Fibroblast of skin of left biceps (primary cell): Measurements from ENCODE around the gene ZNF462.
A peak's percentile ranks its signal among the peaks of the same experiment; 100 is the strongest.

ENCODE experiments used
- DNase-seq, 2 experiments: peaks; one replicate each; pipeline ENCODE4 v3.0.0-alpha.2; 2013; ENCODE audit warnings: low read depth in 2 of 2

The ZNF462 gene

DNA sequence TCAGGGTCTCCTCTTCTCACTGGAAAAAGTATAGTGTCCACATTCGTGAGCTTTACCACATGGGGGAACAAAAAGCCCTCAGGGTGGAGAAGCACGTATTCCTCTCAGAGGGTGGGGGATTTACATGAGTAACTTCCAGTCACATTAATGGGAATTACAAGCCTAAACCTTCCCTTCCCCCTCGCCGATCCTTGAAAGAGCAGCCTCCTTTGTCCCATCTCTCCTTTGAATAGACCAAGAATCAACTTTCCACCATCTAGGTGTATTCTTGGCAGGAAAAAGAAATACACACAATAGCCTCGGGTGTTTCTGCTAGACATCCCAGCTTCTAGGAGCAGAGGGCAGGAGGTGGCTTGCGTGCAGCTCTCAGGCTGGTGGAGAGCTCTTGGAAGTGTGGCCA, 144.4 kb downstream of the ZNF462 start:
- DNase-seq, result no peak

DNA sequence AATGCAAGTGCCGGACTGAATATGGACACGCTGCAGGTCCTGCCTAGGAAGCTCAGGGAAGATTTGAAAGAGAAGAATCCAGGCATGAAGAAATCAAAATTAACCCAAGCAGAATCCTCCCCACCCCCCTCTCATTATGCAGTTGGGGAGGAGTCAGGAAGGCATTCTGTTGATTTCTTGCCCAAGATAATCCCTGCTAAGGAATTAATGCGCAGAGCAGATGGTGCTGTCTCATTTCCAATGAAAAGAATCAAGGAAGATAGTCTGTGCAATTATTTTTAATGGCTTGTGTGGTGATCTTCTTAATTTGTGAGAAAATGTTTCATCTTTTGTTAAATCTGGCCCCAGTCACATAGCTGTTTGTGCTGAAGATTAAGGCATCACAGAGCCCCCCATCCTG, 145.0 kb downstream of the ZNF462 start:
- no peak for DNase-seq

DNA sequence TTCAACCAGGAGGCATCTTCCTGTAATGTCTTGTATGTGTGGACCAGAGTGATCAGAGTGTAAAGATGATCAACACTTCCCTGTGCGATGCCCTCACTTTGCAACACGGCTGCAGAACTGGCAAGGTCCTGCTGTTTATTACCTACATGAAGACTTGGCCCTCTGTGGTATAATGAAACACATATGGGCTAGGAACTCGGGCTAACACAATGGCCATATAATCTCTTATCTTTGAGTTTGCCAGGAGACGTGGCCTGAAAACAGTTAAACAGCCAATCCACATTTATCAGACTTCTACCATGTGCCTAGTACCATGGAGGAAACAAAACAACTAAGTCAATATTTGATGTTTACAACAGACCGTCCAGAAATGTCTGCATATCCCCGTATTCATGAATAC, 145.5 kb downstream of the ZNF462 start:
- DNase-seq, result no peak

DNA sequence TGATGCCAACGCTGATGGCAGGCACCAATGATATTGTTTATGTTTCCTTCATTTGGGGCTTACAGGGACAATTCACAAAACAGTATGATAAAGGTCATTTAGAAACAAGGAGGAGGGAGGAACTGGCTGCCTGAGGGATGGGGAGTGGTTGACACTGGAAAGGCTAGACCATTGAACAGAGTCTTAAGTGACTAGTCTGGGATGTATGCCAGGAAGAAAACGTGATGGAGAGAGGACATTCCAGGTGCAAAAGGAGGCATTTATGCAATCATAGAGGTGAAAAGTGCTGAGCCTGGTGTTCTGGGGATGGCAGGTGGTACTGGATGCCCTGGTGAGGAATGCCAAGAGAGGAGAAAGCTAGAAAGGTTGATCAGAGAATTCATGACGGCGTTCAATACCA, 153.4 kb downstream of the ZNF462 start:
- DNase-seq, result no peak

DNA sequence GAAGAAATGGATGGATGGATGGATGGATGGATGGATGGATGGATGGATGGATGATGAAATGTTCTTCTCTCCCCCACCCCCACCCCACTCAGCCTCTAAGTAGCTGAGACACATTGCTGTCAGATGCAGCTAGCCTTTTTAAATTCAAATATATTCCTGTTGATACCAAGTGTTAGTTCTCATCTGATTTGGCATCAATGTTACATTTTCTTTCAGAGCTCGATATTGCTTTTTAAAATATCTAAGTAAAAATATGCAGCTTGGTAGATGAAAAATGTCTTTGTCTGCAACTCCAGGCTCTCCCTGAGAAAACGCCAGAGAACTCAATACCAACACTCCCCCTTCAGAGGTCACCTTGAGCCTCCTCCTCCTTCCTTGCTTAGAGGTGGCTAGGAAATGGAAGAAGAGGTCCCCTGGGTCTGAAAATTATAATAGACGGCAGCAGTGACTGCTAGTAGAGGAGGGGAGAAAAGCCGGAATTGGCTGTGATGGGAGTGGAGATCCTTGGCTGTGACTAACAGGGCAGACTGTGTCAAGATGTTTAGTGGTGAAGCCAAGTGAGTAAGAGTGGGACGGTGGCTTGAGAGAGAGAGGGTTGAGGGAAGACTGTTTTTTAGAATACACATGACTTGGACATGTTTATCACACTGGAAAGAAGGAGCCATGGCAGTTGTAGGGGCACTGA, 156.0 kb downstream of the ZNF462 start:
- DNase-seq, result peak; percentile 28 to 34

DNA sequence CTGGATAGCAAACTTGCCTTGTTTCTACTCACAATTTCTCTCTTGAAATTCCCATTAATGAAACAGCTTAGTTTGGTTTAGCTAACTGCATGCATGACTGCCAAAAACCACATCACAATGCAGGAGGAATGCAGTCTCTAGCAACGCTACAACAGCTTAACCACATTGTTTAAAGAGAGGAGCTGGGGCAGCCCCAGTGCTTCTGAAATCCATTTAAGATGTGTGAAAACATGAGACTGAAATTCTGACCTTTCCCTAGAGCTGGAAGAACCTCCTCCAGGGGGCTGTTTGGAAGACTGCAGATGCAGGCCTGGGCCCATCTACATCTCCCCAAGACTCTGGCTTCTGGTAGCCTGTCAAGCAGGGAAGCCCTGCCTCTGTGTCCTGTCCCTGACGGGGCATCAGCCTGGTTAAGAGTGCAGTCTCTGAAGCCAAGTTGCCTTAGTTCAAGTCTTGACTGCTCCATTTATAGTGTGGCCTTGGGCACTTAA, 157.1 kb downstream of the ZNF462 start:
- peak; percentile 90 to 91 for DNase-seq

DNA sequence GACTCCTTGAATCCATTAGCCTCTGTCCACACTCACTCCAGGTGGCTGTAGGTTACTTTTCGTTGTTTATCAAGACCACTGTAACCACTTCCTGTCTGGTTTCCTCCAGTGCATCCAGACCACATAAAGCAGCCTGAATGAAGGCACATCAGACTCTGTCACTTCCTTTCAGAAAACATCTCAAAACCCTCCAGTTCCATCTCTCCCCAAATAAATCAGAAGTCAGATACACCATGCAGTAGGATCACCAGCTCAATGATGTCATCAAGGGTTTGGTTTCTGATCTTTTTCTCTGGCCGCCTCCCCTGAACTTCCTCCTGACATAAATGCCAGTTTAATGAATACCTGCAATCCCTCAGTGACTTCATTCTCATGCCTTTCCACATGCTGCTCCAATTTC, 161.2 kb downstream of the ZNF462 start:
- no peak for DNase-seq

DNA sequence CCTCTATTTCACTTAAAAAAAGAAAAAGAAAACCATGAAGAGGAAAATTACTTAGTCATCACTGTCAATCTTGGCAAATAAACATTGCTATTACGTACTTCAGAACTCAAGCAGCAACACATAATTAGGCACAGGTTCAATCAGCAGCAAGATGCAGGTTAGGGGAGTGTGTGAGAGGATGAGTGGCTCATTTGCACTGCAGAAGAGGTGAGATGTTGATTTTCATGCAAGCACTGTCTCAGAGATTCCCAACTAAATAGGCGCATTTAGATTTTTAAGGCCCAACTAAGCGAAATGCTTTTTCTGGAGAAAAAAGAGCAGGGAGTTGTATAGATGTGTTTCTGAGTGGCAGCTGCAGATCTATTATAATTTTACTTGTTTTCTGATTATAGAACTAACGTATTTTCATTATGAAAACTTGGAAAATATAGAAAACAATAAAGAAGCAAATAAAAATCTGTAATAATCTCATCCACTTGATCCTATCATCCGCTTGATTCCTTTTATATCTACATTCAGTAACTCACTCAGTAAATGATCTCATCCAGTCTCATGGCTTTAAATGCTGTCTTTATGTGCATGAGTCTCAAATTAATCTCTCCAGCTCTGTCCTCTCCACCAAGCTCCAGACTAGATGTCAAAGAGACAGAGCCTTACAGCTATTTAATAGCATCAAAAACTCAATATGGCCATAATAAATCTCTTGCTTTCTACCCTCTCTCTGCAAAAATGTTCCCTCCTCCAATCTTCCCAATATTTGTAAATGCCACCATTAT, 162.5 kb downstream of the ZNF462 start:
- DNase-seq, result no peak

DNA sequence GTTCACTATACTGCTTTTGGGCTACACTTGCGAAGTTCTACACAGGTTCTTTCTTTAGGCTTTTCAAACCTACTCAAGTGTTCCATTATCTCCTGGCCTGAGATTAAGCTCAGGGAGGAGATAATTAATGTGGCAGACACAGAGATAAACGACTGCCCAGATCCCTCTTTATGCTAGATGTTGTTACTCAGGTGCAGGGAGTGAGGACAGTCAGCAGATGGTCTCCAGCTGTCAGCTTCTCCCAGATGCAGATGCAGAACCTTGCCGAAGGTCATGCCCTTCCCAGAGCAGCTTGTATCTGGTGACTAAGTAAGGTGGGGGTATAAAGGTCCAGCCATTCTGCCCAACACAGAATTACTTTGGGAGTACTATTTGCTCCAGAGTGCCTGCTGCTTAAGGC, 166.2 kb downstream of the ZNF462 start:
- no peak for DNase-seq

DNA sequence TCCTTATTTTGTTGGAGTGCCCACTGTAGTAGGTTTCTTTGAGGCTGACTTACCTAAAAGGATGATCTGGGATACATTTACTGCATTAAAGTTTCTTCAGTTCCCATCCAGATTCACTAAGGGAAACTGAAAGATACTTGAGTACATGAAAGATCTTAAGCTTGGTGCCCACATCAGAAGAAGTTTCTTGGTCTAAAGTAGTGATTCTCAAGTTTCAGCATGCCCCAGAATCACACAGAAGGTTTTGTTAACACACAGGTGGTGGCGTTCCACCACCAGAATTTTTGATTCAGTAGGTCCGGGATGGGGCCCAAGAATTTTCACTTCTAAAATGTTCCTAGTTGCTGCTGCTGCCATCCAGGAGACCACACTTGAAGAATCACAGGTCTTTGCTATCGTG, 171.0 kb downstream of the ZNF462 start:
- no peak for DNase-seq

DNA sequence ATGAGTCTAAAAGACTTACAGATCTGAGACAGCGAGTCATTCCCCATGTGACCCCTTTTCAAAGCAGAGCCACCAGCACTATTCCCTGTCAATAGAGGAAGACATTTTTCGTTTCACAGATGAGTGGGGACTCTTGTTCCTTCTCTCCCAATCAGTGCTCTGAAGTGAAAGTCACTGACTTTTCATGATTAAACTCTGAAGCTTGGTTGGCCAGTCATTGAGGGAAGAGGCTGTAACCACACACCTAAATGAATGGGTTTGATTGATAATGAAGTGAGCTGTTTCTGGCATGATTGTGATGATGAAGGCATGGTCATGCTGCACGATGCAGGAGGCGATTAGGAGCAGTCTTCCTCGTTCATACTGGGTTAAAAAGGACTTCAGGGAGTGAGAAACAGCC, 171.9 kb downstream of the ZNF462 start:
- no peak for DNase-seq

DNA sequence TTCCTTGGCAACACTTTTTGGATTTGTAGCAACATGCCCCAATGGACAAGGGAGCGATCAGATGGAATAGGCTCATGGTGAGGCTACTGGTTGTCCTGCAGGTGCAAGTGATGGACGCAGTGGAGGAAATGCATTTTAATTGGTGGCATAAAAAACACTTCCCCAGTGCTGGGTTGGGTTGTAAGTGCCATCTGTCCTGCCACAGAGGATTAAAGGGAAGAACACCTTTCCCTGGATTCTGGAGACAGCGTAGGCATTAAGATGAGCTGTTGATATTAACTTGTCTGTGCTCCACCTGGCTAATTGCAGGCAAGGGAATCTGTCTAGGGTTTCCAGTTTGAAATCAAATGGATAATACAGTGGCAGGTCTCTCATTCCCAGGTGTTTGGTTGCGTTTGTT, 173.4 kb downstream of the ZNF462 start:
- no peak for DNase-seq

DNA sequence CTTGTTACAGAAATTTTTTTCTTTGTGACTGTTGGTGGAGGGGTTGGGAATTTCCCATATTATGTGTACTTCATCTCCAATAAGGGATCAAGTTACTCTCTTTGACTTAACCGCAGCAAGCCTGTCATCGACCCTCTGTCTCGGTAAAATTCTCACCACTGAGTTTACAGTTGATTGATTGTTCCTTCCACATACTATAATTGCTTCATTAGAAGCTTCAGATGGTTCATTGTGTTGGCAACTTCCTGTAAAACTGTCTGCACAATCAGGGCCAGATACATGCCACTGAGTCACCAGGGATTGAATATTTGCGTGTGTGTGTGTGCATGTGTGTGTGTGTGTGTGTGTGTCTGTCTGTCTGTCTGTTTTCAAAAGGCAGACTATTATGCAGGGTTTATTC, 176.6 kb downstream of the ZNF462 start:
- DNase-seq, result peak; percentile 85 to 90

DNA sequence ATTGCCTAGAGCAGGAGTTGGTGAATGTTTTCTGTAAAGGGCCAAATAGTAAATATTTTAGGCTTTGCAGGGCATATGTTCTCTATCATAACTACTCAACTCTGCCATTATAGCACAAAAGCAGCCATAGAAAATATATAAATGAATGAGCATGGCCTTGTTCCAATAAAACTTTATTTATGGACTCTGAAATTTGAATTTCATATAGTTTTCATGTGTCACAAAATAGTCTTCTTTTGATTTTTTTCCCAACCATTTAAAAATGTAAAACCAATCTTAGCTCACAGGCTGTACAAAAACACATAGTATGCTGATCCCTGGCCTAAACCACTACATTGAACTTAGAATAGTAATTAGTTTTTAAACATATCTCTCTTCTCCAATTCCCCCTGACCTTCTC, 179.6 kb downstream of the ZNF462 start:
- no peak for DNase-seq

DNA sequence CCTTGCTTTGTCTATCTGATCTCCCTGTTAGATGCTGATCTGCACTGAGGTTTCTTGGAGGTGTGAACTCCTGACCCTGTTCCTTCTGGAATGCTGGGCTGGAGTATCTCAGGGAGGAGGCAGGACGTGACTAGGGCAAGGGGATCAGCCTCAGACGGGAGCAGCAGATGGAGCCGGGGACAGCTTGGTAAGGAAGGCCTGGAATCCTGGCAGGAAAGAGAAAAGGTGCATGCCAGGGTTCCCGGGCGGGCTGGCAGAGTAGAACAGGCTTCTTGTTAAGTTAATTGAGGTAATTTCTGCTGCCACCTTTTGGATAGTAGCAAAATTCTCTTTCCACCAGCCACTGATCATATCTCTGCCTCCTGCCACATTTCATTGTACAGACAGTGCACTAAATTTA, 180.9 kb downstream of the ZNF462 start:
- no peak for DNase-seq

DNA sequence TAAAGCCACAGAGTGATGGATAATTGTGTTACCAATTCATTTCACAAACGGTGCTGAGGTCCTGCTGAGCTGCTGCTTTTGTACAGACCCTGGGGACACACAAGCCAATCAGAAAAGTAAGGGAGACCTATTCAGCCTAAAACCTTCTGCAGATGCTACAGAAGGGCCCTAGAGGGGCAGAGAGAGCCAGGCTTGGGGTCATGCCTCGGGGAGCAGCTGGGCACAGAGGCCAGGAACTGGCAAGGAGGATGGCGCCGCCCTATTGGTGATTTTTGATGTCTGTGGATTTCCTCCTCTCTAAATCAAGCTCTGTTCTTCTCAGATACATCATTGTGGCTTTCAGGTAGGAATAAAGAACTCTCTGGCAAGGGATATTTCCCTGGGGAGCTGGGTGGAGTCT, 181.9 kb downstream of the ZNF462 start:
- DNase-seq, result no peak

DNA sequence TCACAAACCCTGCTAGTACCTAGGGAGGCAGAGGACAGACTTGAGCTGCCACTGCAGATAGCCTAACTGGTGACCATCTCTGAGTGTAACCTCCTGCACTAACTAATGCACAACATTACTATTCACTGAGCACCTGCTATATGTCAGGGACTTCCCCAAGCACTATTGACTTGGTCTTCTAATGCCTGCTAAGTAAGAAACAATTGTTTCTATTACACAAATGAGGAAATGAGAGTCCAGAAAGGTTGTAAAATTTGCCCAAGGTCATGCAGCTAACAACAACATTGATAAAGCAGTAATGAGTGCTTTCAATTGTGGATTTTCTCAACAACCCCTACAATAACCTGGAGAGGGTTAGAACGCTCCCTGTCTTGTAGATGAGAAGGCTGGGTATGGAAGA, 183.7 kb downstream of the ZNF462 start:
- DNase-seq, result no peak

DNA sequence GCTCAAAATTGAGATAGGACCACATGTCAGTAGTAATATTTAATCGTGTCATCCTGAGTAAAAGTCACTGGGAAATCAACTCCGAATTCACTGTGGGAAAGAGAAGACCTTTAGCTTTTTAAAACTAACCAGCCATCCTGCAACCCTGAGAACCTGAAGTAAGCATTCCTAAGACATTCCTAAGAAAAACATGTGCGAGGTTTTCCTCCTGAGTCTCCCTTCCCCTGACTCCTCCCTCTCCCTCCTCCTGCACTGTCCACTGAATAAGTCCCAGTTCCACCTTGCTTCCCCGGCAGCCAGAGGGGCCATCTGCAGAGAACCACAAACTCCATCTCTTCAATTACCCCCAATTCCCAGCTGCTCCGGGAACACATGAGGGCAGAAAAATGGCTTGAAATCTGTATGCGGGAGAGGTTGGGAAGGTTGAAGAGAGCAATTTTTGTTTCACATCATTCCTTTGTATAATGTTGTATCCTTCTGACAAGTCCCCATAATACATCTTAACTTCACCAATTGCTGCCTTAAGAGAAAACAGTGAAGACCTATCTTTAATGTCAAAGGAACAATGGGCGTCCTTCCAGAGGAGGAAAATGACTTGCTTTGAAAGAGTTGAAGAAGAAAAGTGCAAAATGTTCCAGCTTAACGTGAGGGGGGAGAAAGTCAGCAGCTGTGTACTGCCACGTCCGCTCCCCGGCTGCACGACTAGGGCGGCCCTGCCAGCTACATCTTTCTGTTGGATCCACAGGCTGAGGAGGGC, 186.3 kb downstream of the ZNF462 start:
- DNase-seq, result no peak

DNA sequence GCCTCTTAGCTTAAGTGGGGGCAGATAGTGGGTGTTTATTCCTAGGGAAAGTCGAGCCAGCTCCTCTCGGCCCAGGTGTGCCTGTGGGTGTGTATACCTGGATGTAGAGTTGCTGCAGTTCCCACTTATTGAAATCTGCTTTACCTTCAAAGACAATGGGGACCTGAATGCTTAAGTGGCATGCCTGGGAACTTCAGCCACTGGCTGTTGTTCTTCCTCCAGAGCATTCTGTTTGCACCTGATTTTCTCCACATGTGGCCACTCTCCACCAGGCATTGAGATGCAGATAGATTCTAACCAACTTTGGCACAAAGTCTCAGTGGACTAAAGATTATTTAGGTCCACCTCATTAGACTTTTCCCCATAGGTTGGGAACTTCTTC, 186.8 kb downstream of the ZNF462 start:
- DNase-seq, result no peak

DNA sequence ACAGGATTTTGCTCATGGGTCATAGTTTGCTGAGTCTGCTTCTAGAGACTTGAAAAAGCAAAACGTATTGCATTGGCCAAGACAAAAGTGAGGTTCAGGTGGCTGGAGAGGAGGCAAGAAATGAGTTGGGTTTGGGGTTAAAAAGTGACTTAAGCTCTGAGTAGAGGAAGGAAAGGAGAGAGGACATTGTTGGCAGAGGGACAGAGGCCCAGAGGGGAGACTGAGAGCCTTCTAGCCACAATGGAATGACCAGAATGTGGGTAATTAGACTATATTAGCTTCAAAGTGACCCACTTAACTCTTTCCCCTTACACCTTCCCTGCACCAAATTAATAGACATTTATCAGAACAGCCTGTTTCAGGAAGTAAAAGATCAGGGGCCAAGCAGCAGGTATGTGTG, 188.4 kb downstream of the ZNF462 start:
- no peak for DNase-seq

DNA sequence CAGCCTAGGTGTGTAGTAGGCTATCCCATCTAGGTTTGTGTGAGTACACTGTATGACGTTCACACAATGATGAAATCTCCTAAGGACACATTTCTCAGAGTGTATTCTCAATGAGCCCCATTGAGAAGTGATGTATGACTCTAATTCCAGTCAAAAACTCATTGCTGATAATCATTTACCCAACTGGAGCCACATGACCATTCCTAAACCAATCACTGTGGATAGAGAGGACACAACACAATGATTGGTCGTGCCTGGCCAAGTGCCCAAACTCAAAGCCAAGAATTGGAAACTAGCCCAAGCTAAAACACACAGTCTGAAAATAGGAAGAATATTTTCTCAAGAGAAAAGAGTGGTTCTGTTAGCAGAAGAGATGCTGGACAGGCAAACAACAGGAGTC, 191.2 kb downstream of the ZNF462 start:
- no peak for DNase-seq

DNA sequence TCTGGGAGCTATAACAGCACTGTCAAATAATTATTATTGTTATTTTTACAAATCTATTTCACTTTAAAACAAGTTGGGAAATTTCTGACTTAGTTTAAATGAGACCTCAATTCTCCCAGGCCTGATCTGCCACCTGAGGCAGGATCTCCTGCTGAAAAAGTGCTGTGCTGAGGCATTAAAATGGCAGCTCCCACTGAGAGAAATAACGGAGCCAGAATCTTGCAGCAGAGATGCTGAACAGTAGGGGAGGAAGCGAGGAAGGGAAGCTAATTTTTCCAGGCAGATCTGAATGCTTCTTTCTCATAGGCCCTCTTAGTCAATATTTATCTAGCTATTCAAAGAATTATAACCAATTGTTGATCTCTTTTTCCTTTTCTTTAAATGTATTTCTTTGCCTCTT, 196.3 kb downstream of the ZNF462 start:
- no peak for DNase-seq

DNA sequence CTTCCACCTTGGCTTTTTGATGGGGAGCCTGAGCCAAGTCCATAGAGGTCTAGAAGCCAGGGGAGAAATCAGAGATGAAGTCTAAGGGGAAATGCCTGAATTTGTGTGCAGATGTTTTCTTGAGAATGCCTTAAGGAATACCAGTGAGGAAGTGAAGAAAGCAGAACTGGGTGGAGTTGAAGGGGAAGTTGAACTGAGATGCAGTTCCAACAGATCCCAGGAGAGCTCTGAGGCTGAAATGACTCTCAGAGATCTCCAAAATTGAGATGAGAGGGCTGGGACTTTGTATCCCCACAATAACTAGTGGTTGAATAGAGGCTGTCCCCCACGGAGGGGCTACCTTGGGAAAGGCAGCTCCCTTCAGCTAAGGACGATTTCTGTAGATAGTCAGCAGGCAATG, 197.1 kb downstream of the ZNF462 start:
- DNase-seq, result no peak
